Right lobe of liver (tissue), 4 donors: Measurements from ENCODE around the gene RPUSD3.

Experiments used
- POLR2A ChIP-seq: fragments of 450-650 bp; IDR thresholded peaks from one replicate; pipeline ENCODE4 v1.6.1; 2017; ENCODE audit warnings: antibody characterized with exemption, mild to moderate bottlenecking
- TF ChIP-seq, protein P1 (sequence below), 4 donors: fragments of 200-600 bp in 3 of 4; fragments of 450-650 bp in 1 of 4; IDR thresholded peaks; one replicate each; pipeline versions ENCODE4 v1.5.1 to v1.8.0; 2016 to 2022; ENCODE audit warnings: antibody characterized with exemption in 4 of 4, mild to moderate bottlenecking in 2 of 4
- donor health status: DM: no; HTN: no; CAD: no.
- donor health status: DM: no; HTN: no; CAD: no.
- donor health status: DM: no; HTN: yes; CAD: no.

DNA sequence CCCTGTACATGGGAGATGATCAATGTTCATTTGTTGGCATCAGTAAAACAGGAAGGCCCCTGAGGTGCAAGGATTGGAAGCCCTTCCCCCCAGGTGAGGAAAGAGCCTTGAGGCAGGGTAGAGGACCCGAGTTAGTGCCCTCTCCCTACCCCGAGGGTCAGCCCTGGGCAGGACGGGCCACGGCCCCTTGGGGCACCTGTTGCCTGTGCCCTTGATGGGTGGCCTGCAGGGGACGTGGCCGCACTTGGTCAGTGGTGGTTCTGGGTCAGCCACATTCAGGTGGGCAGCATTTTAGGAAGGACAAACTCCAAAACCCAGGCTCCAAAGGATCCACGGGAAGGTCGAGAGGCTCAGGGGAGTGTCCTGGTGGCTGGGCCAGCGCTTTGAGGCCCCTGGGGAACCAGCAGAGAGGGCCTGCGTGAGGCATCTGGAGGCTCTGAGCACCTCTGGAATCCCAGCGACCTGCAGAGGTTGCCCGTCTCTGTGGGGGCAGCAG is 15.8 kb upstream of the RPUSD3 start:
- TF ChIP-seq, protein P1, sequence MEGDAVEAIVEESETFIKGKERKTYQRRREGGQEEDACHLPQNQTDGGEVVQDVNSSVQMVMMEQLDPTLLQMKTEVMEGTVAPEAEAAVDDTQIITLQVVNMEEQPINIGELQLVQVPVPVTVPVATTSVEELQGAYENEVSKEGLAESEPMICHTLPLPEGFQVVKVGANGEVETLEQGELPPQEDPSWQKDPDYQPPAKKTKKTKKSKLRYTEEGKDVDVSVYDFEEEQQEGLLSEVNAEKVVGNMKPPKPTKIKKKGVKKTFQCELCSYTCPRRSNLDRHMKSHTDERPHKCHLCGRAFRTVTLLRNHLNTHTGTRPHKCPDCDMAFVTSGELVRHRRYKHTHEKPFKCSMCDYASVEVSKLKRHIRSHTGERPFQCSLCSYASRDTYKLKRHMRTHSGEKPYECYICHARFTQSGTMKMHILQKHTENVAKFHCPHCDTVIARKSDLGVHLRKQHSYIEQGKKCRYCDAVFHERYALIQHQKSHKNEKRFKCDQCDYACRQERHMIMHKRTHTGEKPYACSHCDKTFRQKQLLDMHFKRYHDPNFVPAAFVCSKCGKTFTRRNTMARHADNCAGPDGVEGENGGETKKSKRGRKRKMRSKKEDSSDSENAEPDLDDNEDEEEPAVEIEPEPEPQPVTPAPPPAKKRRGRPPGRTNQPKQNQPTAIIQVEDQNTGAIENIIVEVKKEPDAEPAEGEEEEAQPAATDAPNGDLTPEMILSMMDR (IDR thresholded peaks at IDR 0.05): no peak
- no peak for TF ChIP-seq POLR2A
